Neural crest cell (in vitro differentiated cells): ENCODE measurements around the gene TRIM66. TPM values are rescaled to one million over a fixed set of nuclear protein-coding genes. Genes with fewer than 3 reads are reported as not detected.

Source experiments
- DNase-seq: peaks from one replicate; pipeline ENCODE4 v3.0.0; 2021; ENCODE audit warnings: low read depth, mixed read lengths, low spot score
- H3K27ac Mint-ChIP-seq: one replicate; pipeline ENCODE4 v1.8.0; 2021; ENCODE audit warnings: mild to moderate bottlenecking, mixed read lengths; ENCODE audit not compliant: unreplicated experiment
- H3K27me3 Mint-ChIP-seq: 2 replicates; pipeline ENCODE4 v1.8.0; 2021; ENCODE audit warnings: low read depth, mild to moderate bottlenecking, mixed read lengths
- H3K36me3 Mint-ChIP-seq: 2 replicates; pipeline ENCODE4 v1.8.0; 2021; ENCODE audit warnings: low read depth, mild to moderate bottlenecking, mixed read lengths
- H3K4me1 Mint-ChIP-seq: 2 replicates; pipeline ENCODE4 v1.8.0; 2021; ENCODE audit warnings: mixed read lengths
- H3K4me3 Mint-ChIP-seq: one replicate; pipeline ENCODE4 v1.8.0; 2021; ENCODE audit warnings: mild to moderate bottlenecking, mixed read lengths
- H3K9me3 Mint-ChIP-seq: 2 replicates; pipeline ENCODE4 v1.8.0; 2021; ENCODE audit warnings: mixed read lengths
- total RNA-seq: library from RNA; stranded (reverse); gene quantifications from 2 replicates; pipeline ENCODE4 v1.2.1, GENCODE V29; 2021
- TF ChIP-seq, protein P1 (sequence below): fragments of 200-600 bp; sonication (generic); conservative IDR thresholded peaks from 2 replicates; pipeline ENCODE4 v1.5.0; 2021; ENCODE audit warnings: antibody characterized with exemption, mild to moderate bottlenecking

TRIM66 gene
- total RNA-seq, 1 donor from 2014 or later, result 6.5 TPM

DNA sequence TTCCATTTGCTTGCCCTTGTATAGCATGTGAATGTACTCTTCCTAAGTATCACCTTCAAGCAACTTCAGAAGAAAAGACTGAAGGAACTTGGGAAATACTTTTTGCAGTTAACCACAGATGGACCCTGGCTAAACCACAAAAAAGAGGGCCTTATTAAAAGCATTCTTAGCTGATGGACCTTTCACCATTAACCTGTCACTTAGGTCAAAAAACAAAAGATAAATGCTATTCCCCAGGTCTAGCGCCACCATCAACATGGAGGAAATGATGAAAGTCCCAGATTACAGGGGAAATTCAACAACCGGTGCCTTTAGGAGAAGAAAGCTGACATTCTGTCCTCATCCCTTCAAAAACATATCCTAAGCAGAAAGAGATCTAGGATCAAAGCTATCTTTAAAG is 117.9 kb downstream of the TRIM66 start:
- TF ChIP-seq, protein P1, sequence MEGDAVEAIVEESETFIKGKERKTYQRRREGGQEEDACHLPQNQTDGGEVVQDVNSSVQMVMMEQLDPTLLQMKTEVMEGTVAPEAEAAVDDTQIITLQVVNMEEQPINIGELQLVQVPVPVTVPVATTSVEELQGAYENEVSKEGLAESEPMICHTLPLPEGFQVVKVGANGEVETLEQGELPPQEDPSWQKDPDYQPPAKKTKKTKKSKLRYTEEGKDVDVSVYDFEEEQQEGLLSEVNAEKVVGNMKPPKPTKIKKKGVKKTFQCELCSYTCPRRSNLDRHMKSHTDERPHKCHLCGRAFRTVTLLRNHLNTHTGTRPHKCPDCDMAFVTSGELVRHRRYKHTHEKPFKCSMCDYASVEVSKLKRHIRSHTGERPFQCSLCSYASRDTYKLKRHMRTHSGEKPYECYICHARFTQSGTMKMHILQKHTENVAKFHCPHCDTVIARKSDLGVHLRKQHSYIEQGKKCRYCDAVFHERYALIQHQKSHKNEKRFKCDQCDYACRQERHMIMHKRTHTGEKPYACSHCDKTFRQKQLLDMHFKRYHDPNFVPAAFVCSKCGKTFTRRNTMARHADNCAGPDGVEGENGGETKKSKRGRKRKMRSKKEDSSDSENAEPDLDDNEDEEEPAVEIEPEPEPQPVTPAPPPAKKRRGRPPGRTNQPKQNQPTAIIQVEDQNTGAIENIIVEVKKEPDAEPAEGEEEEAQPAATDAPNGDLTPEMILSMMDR, result no peak
- H3K27ac Mint-ChIP-seq, result no peak overlapping the region
- no peak overlapping the region for H3K4me3 Mint-ChIP-seq
- H3K9me3 Mint-ChIP-seq, result peaks cover 9% of the 10 kb centered on the region
- DNase-seq, result no peak
- no peaks in the 10 kb centered on the region for H3K4me1 Mint-ChIP-seq
- no peaks in the 10 kb centered on the region for H3K27me3 Mint-ChIP-seq
- peaks cover 7% of the 10 kb centered on the region for H3K36me3 Mint-ChIP-seq

Other genes with a start within 250 kb of the TRIM66 start
- gene STK33, start 88.4 kb downstream of the TRIM66 start, total RNA-seq, result 17.3 and 24.2 TPM in 2 replicates
- 711 and 720 TPM in 2 replicates for gene RPL27A, start 127 bp upstream of the TRIM66 start, total RNA-seq
- 29.7 and 31.5 TPM in 2 replicates for gene AKIP1, start 228.5 kb upstream of the TRIM66 start, total RNA-seq